ENCODE data around the gene METTL16. TPM values are rescaled to one million over a fixed set of nuclear protein-coding genes. Genes with fewer than 3 reads are reported as not detected.

METTL16 gene
- total RNA-seq, 1 experiment from 2014 or later = 37.6 TPM

- Histone ChIP-seq H3K27me3 (ENCODE audit: insufficient read depth, low read length) (no peaks in the 10 kb centered on the region), H2AFZ (ENCODE audit: low read depth, low read length, poor library complexity, severe bottlenecking) (no peak overlapping the region), H3K9me3 (ENCODE audit: control insufficient read depth in 1 of 2, insufficient read depth in 1 of 2, low read depth in 1 of 2, low read length in 2 of 2) (peaks cover 0 to 4% of the 10 kb centered on the region in 2 experiments; a peak in 1 of 4 replicates), H4K20me1 (ENCODE audit: insufficient read depth) (no peaks in the 10 kb centered on the region), H3K27ac (ENCODE audit: low read depth, low read length) (no peak overlapping the region), H3K9ac (ENCODE audit: low read length) (no peak overlapping the region), H3K4me1 (ENCODE audit: control insufficient read depth in 1 of 2, insufficient read depth in 2 of 2, low read length in 2 of 2) (no peaks in the 10 kb centered on the region), H3K36me3 (ENCODE audit: control insufficient read depth in 1 of 2, insufficient read depth in 2 of 2, low read length in 2 of 2) (peaks cover 0 to 8% of the 10 kb centered on the region in 2 experiments; a peak in 2 of 4 replicates), H3K79me2 (ENCODE audit: insufficient read depth, low read length) (peaks cover 14% of the 10 kb centered on the region; the same call in 1 of the 2 replicates), H3K4me3 (replicated peaks in 1 of 2; ENCODE audit: low read depth in 1 of 2, low read length in 2 of 2) (no peak overlapping the region), H3K4me2 (ENCODE audit: low read length) (no peak overlapping the region), H3K9me2 (ENCODE audit: insufficient read depth) (no peaks in the 10 kb centered on the region)
- RAD21 ChIA-PET (ENCODE audit: low non-redundant PET in 1 of 2, low total read pairs in 2 of 2, uncharacterized antibody in 2 of 2, unreplicated experiment in 2 of 2) = no interaction called here
- intact Hi-C loops (cut with micrococcal nuclease) = no loop called here
- no peak for ATAC-seq
- no TSS peak for BruUV-seq (replicated peaks)
- no peak for TF ChIP-seq CBX3 (IDR thresholded peaks at IDR 0.05; ENCODE audit: low read depth)
- no peak for TF ChIP-seq SRF (IDR thresholded peaks at IDR 0.05; ENCODE audit: low read depth)
- TF ChIP-seq, protein P1, sequence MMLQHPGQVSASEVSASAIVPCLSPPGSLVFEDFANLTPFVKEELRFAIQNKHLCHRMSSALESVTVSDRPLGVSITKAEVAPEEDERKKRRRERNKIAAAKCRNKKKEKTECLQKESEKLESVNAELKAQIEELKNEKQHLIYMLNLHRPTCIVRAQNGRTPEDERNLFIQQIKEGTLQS (IDR thresholded peaks at IDR 0.05) = no peak
- no peak for TF ChIP-seq REST (IDR thresholded peaks at IDR 0.05; ENCODE audit: low read depth)
- TF ChIP-seq EGR1 (IDR thresholded peaks at IDR 0.05; ENCODE audit: low read depth) = no peak
- TF ChIP-seq FOSL1 (IDR thresholded peaks at IDR 0.05; ENCODE audit: low read depth) = no peak
- TF ChIP-seq, protein P2, sequence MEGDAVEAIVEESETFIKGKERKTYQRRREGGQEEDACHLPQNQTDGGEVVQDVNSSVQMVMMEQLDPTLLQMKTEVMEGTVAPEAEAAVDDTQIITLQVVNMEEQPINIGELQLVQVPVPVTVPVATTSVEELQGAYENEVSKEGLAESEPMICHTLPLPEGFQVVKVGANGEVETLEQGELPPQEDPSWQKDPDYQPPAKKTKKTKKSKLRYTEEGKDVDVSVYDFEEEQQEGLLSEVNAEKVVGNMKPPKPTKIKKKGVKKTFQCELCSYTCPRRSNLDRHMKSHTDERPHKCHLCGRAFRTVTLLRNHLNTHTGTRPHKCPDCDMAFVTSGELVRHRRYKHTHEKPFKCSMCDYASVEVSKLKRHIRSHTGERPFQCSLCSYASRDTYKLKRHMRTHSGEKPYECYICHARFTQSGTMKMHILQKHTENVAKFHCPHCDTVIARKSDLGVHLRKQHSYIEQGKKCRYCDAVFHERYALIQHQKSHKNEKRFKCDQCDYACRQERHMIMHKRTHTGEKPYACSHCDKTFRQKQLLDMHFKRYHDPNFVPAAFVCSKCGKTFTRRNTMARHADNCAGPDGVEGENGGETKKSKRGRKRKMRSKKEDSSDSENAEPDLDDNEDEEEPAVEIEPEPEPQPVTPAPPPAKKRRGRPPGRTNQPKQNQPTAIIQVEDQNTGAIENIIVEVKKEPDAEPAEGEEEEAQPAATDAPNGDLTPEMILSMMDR (IDR thresholded peaks at IDR 0.05 in 2 of 3, conservative IDR thresholded peaks at IDR 0.05 in 1 of 3; ENCODE audit: borderline replicate concordance in 1 of 3, insufficient read depth in 1 of 3, low read depth in 2 of 3, low read length in 2 of 3) = no peak
- TF ChIP-seq RAD21 (IDR thresholded peaks at IDR 0.05; ENCODE audit: low read depth) = no peak
- no peak for TF ChIP-seq ZNF274 (IDR thresholded peaks at IDR 0.05; ENCODE audit: low read depth, low read length)
- TF ChIP-seq, protein P3, sequence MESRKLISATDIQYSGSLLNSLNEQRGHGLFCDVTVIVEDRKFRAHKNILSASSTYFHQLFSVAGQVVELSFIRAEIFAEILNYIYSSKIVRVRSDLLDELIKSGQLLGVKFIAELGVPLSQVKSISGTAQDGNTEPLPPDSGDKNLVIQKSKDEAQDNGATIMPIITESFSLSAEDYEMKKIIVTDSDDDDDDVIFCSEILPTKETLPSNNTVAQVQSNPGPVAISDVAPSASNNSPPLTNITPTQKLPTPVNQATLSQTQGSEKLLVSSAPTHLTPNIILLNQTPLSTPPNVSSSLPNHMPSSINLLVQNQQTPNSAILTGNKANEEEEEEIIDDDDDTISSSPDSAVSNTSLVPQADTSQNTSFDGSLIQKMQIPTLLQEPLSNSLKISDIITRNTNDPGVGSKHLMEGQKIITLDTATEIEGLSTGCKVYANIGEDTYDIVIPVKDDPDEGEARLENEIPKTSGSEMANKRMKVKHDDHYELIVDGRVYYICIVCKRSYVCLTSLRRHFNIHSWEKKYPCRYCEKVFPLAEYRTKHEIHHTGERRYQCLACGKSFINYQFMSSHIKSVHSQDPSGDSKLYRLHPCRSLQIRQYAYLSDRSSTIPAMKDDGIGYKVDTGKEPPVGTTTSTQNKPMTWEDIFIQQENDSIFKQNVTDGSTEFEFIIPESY (IDR thresholded peaks at IDR 0.05; ENCODE audit: extremely low read depth, insufficient replicate concordance, low read length) = no peak
- TF ChIP-seq JUND (IDR thresholded peaks at IDR 0.05) = no peak
- no peak for TF ChIP-seq YY1 (IDR thresholded peaks at IDR 0.05; ENCODE audit: extremely low read depth, insufficient replicate concordance, low read depth, low read length)
- no peak for TF ChIP-seq POLR2A (IDR thresholded peaks at IDR 0.05; ENCODE audit: borderline replicate concordance, extremely low read depth, insufficient read depth, insufficient read length)
- TF ChIP-seq SIN3A (IDR thresholded peaks at IDR 0.05; ENCODE audit: low read depth) = no peak
- TF ChIP-seq EZH2 (IDR thresholded peaks at IDR 0.05) = no peak
- TF ChIP-seq, protein P4, sequence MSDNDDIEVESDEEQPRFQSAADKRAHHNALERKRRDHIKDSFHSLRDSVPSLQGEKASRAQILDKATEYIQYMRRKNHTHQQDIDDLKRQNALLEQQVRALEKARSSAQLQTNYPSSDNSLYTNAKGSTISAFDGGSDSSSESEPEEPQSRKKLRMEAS (IDR thresholded peaks at IDR 0.05) = no peak
- no peak for TF ChIP-seq SP1 (IDR thresholded peaks at IDR 0.05; ENCODE audit: low read depth)
- no peak for DNase-seq (ENCODE audit: low read depth, low spot score)
- POLR2A ChIA-PET = no interaction called here
- CTCF ChIA-PET = interaction anchor here (1.4 kb wide), 1 partner anchor 33 kb away, joined by 3 read pairs; no protein-coding TSS in a partner anchor
These were observed 62.2 kb downstream of the METTL16 start for GRCh38 chr17:2449486-2449885.

All from HCT116 (cell line).